GM12878 (cell line): ENCODE data around the gene RHEBL1. TPM values are rescaled to one million over a fixed set of nuclear protein-coding genes. Genes with fewer than 3 reads are reported as not detected.

ENCODE experiments used
- CHD2 ChIP-seq: IDR thresholded peaks from 2 replicates; pipeline ENCODE4 v1.6.1; 2011; ENCODE audit warnings: low read depth, low read length, improper control_type of control experiment, borderline replicate concordance
- CREB1 ChIP-seq: IDR thresholded peaks from 2 replicates; pipeline ENCODE4 v1.6.1; 2012; ENCODE audit warnings: low read depth, mild to moderate bottlenecking, inconsistent platforms
- FOXK2 ChIP-seq: fragments of 450-650 bp; IDR thresholded peaks from 2 replicates; pipeline ENCODE4 v1.6.1; 2017; ENCODE audit warnings: mild to moderate bottlenecking, moderate library complexity
- IKZF1 ChIP-seq: fragments of 450-650 bp; conservative IDR thresholded peaks from 2 replicates; pipeline ENCODE4 v1.6.1; 2017; ENCODE audit warnings: antibody characterized with exemption, mild to moderate bottlenecking
- JUNB ChIP-seq: IDR thresholded peaks from 2 replicates; pipeline ENCODE4 v1.6.1; 2016; ENCODE audit warnings: antibody characterized with exemption, mild to moderate bottlenecking
- NFYB ChIP-seq: IDR thresholded peaks from 2 replicates; pipeline ENCODE4 v1.6.1; 2011; ENCODE audit warnings: low read depth, mild to moderate bottlenecking, low read length, improper control_type of control experiment, moderate library complexity; ENCODE audit not compliant: insufficient read depth
- NR2C2 ChIP-seq: IDR thresholded peaks from 2 replicates; pipeline ENCODE4 v1.6.1; 2011; ENCODE audit warnings: borderline replicate concordance, low read depth; ENCODE audit not compliant: control insufficient read depth, insufficient read length
- POLR2A ChIP-seq: IDR thresholded peaks from 2 replicates; pipeline ENCODE4 v1.6.1; 2011; ENCODE audit warnings: low read depth, mild to moderate bottlenecking, low read length
- TARDBP ChIP-seq: IDR thresholded peaks from 2 replicates; pipeline ENCODE4 v1.6.1; 2016; ENCODE audit warnings: borderline replicate concordance
- TCF3 ChIP-seq: IDR thresholded peaks from 2 replicates; pipeline ENCODE4 v1.6.1; 2012; ENCODE audit warnings: low read depth, mild to moderate bottlenecking, low read length, borderline replicate concordance; ENCODE audit not compliant: insufficient read depth
- polyA plus RNA-seq, 11 experiments: library from polyadenylated mRNA; depleted of rRNA in 4 of 11; unstranded in 6 of 11; stranded (reverse) in 5 of 11; fragments of >200 nt; fragmentation: Nextera tagmentation in 4 of 11; fragmentation: Illumina TruSeq in 1 of 11; extraction: Ambion mirVana in 4 of 11; extraction: Trizol in 1 of 11; gene quantifications; 1 replicate in 1 of 11; 2 replicates in 10 of 11; pipeline versions ENCODE4 v1.2.1 to v1.2.3, GENCODE V29; 2011 to 2016; ENCODE audit warnings: inconsistent platforms in 2 of 11, missing spikeins in 2 of 11, low read depth in 1 of 11
- total RNA-seq, 4 experiments: library from RNA; depleted of rRNA in 3 of 4; stranded (reverse); fragments of >200 nt in 3 of 4; fragmentation: Illumina TruSeq in 1 of 4; extraction: Trizol in 1 of 4; gene quantifications; 2 replicates each; pipeline versions ENCODE4 v1.2.1 to v1.2.3, GENCODE V29; 2013 to 2021
- TF ChIP-seq, protein P1 (sequence below): fragments of 450-650 bp; IDR thresholded peaks from 2 replicates; pipeline ENCODE4 v1.6.1; 2017; ENCODE audit warnings: mild to moderate bottlenecking, moderate library complexity
- TF ChIP-seq, protein P2 (sequence below): fragments of 450-650 bp; IDR thresholded peaks from 2 replicates; pipeline ENCODE4 v1.6.1; 2014; ENCODE audit warnings: mild to moderate bottlenecking

RHEBL1 gene
- total and polyA plus RNA-seq, 10 of the 15 experiments (the other 5 are each of a cell fraction or from before 2014, with no cell fraction given): 5.9 to 18.7 (median 12.0) TPM

GRCh38 chr12:49028666-49029275, 41.0 kb downstream of the RHEBL1 start (continued):
- TF ChIP-seq, protein P1, sequence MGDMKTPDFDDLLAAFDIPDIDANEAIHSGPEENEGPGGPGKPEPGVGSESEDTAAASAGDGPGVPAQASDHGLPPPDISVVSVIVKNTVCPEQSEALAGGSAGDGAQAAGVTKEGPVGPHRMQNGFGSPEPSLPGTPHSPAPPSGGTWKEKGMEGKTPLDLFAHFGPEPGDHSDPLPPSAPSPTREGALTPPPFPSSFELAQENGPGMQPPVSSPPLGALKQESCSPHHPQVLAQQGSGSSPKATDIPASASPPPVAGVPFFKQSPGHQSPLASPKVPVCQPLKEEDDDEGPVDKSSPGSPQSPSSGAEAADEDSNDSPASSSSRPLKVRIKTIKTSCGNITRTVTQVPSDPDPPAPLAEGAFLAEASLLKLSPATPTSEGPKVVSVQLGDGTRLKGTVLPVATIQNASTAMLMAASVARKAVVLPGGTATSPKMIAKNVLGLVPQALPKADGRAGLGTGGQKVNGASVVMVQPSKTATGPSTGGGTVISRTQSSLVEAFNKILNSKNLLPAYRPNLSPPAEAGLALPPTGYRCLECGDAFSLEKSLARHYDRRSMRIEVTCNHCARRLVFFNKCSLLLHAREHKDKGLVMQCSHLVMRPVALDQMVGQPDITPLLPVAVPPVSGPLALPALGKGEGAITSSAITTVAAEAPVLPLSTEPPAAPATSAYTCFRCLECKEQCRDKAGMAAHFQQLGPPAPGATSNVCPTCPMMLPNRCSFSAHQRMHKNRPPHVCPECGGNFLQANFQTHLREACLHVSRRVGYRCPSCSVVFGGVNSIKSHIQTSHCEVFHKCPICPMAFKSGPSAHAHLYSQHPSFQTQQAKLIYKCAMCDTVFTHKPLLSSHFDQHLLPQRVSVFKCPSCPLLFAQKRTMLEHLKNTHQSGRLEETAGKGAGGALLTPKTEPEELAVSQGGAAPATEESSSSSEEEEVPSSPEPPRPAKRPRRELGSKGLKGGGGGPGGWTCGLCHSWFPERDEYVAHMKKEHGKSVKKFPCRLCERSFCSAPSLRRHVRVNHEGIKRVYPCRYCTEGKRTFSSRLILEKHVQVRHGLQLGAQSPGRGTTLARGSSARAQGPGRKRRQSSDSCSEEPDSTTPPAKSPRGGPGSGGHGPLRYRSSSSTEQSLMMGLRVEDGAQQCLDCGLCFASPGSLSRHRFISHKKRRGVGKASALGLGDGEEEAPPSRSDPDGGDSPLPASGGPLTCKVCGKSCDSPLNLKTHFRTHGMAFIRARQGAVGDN: no peak
- TF ChIP-seq NR2C2: no peak
- TF ChIP-seq CREB1: no peak
- TF ChIP-seq TCF3: no peak
- no peak for TF ChIP-seq CHD2
- no peak for TF ChIP-seq FOXK2
- TF ChIP-seq POLR2A: no peak; the same call in 1 of the 2 replicates
- TF ChIP-seq IKZF1: no peak
- no peak for TF ChIP-seq JUNB
- no peak for TF ChIP-seq TARDBP
- TF ChIP-seq NFYB: no peak
- TF ChIP-seq, protein P2, sequence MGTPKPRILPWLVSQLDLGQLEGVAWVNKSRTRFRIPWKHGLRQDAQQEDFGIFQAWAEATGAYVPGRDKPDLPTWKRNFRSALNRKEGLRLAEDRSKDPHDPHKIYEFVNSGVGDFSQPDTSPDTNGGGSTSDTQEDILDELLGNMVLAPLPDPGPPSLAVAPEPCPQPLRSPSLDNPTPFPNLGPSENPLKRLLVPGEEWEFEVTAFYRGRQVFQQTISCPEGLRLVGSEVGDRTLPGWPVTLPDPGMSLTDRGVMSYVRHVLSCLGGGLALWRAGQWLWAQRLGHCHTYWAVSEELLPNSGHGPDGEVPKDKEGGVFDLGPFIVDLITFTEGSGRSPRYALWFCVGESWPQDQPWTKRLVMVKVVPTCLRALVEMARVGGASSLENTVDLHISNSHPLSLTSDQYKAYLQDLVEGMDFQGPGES: no peak
